ENCODE results near the gene TMEFF2.

DNA sequence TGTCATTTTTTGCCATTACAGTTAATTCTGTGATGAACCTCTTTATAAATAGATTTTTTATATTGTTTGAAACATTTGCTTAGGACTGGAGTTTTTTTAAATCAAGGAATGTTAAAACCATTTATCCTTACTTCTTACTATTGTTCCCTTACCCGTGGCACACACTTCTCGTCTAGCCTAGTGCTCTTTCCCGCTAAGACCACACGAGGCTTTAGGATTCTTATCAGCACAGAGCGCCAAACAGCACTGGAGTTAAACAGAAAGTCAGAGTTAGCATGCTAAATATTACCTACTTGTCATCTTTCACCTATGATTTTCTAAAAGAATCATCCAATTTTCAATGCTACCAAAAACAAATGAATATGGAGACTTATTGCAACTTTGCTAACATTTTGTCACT is 112.6 kb downstream of the TMEFF2 start:
- TF ChIP-seq, protein P1, sequence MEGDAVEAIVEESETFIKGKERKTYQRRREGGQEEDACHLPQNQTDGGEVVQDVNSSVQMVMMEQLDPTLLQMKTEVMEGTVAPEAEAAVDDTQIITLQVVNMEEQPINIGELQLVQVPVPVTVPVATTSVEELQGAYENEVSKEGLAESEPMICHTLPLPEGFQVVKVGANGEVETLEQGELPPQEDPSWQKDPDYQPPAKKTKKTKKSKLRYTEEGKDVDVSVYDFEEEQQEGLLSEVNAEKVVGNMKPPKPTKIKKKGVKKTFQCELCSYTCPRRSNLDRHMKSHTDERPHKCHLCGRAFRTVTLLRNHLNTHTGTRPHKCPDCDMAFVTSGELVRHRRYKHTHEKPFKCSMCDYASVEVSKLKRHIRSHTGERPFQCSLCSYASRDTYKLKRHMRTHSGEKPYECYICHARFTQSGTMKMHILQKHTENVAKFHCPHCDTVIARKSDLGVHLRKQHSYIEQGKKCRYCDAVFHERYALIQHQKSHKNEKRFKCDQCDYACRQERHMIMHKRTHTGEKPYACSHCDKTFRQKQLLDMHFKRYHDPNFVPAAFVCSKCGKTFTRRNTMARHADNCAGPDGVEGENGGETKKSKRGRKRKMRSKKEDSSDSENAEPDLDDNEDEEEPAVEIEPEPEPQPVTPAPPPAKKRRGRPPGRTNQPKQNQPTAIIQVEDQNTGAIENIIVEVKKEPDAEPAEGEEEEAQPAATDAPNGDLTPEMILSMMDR (IDR thresholded peaks at IDR 0.05), result no peak
- no peak for TF ChIP-seq POLR2A (IDR thresholded peaks at IDR 0.05)

Data from prostate gland (tissue), 2 donors.